Inflammatory macrophage treated with lipopolysaccharide for 1 hour (primary cell): ENCODE measurements around the gene INTS2.
A peak's percentile ranks its signal among the peaks of the same experiment; 100 is the strongest.
"Not testable (repeated sequence)": the region's sequence is repeated elsewhere in the genome, so short reads cannot be mapped to it uniquely, and the experiment has no call there.

Source experiments
- DNase-seq, 2 donors: peaks; one replicate each; pipeline ENCODE4 v3.0.0-alpha.2; 2020 to 2022

INTS2 gene

DNA sequence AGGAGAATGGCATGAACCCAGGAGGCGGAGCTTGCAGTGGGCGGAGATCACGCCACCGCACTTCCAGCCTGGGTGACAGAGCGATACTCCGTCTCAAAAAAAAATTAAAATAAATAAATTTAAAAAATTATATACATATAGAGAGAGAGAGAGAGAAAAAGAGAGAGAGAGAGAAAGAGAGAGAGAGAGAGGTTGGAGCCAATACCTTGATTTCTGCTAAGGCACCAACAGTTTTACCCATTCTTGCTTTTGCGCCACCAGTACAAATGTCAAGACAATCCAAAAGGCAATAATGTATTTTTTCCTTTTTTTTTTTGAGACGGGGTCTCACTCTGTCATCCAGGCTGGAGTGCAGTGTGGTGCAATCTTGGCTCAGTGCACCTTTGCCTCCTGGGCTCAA is 81.7 kb downstream of the INTS2 start:
- no peak for DNase-seq

DNA sequence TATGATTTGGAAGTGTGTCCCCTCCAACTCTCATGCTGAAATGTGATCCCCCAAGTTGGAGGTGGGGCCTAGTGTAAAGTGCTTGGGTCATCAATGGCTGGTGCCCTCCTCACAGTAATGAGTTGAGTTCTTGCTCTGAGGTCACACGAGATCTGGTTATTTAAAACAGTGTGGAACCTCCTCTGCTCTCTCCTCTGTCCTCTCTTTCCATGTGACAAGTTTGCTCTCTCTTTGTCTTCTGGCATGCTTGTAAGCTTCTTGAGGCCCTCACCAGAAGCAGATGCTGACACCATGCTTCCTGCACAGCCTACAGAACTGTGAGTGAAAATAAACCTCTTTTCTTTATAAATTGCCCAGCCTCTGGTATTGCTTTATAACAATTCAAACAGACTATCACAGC is 84.3 kb downstream of the INTS2 start:
- DNase-seq, result no peak

DNA sequence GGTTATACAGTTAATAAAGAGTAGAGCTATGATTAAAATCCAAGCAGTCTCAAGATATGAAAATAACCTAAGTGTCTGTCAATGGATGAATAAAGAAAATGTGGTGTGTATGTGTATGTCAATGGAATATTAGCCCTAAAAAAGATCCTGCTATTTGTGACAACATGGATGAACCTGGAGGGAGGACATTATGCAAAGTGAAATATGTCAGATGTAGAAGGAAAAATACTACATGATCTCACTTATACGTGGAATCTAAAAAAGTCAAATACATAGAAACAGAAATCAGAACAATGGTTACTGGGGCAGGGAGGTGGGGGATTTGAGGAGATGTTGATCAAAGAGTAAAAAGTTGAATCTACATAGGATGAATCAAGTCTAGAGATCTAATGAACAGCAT is 84.9 kb downstream of the INTS2 start:
- DNase-seq, result no peak

GRCh38 chr17:61839300-61839786 is 88.4 kb downstream of the INTS2 start:
- no peak for DNase-seq

DNA sequence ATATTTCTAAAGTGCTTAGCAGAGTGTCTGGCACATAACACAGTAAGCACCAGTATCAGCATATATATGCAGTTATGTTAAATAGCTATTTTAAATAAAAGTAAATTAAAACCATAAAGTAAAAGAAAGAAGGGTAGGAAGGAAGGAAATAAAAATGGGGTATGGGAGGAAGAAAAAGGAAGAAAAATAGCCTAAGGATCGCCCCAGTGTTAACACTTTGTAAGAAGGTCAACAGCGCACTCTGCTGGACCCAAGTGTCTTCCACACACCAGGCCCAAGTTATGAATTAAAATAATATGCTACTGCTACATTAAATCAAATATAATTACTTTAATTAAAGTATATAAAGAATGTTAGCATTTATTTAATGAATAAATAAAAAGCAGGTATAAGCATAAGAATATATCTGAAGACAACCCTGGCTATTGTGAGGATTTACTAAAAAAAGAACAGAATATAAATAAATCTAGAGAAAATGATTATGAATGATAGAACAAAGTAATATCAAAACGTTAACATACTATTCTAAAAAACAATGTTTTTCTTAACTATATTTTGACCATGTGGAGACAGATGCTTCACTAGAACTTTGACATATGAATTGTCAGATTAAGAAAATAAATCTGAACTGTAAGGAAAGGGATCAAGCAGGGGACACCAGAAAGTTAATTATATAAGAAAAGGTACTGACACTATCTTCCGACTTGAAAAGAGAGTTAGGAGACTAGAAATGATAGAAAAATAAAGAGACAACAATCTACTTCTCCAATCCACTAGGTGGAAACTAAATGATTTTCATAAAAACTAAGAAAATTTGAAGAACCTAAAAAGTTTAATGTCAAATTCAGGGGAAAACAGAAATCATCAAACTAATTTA is 90.4 kb downstream of the INTS2 start:
- peak; percentile 26 to 88 for DNase-seq

GRCh38 chr17:61836266-61837174 is 91.3 kb downstream of the INTS2 start:
- DNase-seq, result no peak

DNA sequence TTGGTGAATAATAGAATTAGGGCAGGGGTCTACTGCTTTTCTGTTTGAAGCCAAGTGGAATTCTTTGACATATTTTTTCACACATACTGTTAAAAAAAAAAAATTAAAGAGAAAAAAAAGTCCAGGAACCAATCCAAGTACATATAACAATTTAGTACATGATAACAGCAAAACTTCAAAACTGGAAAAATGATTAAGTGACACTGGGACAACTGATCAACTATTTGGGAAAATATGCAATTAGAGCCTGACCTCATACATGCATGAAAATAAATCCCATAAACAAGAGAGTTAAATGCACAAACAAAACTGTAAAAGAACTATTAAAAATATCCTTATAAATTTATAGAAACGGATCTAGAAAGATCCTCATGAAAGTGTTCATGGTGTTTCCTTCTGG is 92.2 kb downstream of the INTS2 start:
- DNase-seq, result no peak

DNA sequence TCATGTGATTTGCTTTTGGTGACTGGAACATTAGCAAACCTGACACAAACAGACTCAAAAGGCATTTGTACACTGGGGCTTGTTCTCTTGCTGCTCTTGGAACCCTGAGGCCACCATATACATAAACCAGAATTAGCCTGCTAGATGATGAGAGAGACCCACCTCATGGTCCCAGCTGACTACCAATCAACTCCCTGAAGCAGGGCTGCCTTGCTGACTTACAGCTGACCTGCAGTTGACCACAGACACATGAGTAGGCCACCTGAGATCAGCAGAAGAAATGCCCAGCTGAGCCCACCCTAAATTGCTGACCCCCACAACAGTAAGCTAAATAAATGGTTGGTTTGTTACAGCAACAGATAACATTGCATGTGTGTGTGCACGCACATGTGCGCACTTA is 93.2 kb downstream of the INTS2 start:
- no peak for DNase-seq

GRCh38 chr17:61833536-61834193 is 94.1 kb downstream of the INTS2 start:
- DNase-seq, result no peak

DNA sequence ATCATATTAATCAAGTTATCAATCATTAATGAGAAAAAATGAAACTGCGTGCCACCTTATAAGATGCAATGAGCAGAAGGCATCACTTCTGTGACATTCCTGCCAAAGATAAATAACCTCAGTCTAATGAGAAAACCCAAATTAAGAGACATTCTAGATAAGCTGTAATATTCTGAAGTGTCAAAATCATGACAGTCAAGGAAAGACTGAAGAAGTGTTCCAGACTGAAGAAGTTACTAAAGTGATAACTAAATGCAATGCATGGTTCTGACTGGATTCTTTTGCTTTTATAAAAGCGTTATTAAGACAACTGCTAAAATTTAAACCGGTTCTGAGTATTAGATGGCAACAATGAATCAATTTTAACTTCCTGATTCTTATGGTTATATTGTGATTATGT is 95.3 kb downstream of the INTS2 start:
- DNase-seq, result no peak

DNA sequence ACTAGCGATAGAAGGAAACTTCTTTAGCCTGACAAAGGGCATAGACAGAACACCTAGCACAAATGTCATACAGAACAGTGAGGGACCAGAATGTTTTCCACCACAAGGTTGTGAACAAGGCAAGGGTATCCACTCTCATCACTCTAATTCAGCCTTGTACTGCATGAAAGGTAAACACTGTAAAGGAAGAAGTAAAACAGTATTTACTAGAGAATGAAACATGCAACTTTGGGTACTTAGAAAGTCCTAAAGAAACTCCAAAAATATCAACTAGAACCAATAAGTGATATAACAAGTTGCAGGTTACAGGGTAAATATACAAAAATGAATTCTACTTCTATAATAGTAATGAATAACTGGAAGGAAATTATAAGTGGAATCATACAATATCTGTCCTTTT is 96.7 kb downstream of the INTS2 start:
- no peak for DNase-seq

- DNase-seq, result no peak
These were observed 99.1 kb downstream of the INTS2 start for GRCh38 chr17:61828694-61829093.

DNA sequence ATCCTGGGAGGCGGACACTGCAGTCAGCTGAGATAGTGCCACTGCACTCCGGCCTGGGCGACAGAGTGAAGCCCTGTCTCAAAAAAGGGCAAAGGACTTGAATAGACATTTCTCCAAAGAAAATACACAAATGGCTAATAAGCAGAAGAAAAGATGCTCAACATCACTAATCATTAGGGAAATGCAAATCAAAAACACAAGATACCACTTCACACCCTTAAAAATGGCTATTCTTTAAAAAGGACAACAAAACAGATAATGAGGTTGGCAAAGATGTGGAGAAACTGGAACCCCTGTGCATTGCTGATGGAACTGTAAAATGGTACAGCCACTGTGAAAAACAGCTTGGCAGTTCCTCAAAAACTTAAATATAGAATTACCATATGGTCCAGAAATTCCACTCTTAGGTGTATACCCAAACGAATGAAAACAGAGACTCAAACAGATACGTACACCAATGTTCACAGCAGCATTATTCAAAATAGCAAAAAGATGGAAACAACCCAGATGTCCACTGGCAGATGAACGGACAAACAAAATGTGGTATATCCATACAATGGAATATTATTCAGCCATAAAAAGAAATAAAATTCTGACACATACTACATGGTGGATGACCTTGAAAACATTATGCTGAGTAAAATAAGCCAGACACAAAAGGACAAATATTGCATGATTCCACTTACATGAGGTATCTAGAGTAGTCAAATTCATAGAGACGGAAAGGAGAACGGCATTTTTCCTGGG is 100.0 kb downstream of the INTS2 start:
- DNase-seq, result no peak

- DNase-seq, result not testable (repeated sequence)
These were observed 100.9 kb downstream of the INTS2 start for GRCh38 chr17:61826866-61827265.

GRCh38 chr17:61826198-61826597 is 101.6 kb downstream of the INTS2 start:
- not testable (repeated sequence) for DNase-seq

- no peak for DNase-seq
These were observed 102.2 kb downstream of the INTS2 start for GRCh38 chr17:61825448-61826137.

DNA sequence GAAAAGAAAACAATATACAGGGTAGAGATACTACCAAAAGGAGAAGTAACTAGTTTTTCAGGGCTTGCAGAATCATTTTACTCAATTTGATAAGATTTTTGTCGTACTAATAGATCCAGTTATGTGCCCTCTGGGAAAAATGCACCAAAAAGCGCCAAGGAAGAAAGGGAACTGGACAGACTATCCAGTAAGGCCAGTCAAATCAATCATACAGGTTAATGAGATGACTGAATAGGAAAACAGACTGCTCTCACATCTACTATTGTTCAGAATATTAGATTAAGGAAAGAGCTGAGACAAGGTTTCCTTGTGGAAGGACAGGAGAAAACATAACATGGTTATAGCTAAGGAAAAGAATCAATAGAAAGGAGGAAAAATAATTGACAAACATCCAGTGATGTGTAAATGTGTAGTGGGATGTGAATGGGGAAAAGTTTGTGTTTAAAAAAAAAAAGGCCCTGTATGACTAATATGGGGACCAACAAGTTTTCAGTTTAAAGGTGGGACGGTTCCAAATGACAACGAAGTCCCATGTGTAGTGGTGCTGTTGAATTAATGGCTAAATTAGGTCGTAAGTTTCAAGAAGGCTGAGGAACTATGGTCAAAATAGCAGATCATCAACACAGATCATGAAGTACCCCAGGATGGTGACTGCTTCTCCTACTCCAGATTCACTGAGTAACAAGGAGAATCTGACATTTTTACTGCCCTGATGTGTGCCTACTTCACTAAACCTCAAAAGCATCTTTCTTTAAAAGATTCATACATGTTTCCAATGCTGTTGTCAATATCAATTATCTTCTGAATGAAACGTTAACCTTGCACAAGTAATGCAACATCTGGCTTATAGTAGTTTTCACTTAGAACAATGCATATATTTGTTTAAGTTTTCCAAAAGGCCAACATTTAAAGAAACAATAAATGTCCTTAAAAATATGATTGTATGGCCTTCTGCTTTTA is 105.2 kb downstream of the INTS2 start:
- DNase-seq, result no peak

- no peak for DNase-seq
These were observed 106.1 kb downstream of the INTS2 start for GRCh38 chr17:61821655-61822054.

DNA sequence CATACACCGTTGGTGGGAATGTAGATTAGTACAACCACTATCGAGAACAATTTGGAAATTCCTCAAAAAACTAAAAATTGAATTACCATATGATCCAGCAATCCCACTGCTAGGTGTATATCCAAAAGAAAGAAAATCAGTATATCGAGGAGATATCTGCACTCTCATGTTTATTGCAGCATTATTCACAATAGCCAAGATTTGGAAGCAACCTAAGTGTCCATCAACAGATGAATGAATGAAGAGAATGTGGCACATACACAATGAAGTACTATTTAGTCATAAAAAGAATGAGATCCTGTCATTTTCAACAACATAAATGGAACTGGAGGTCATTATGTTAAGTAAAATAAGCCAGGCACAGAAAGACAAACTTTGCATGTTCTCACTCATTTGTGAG is 108.5 kb downstream of the INTS2 start:
- DNase-seq, result not testable (repeated sequence)

- no peak for DNase-seq
These were observed 109.6 kb downstream of the INTS2 start for GRCh38 chr17:61818225-61818624.

- DNase-seq, result no peak
These were observed 110.3 kb downstream of the INTS2 start for GRCh38 chr17:61817452-61817851.
